Measurements from ENCODE around the gene PNPLA3.
A peak's percentile ranks its signal among the peaks of the same experiment; 100 is the strongest.

Gene PNPLA3

GRCh38 chr22:43921370-43921769 lies 2.2 kb upstream of the PNPLA3 start:
- in situ Hi-C loops (cut with HindIII; ENCODE audit: low sequenced_read_pairs), result no loop called here
- no peak overlapping the region for H3K4me3 ChIP-seq (ENCODE audit: low read depth, low read length)
- no peak for TF ChIP-seq CTCF (IDR thresholded peaks at IDR 0.05; ENCODE audit: low read depth, low read length)
- DNase-seq (ENCODE audit: low read depth, low spot score), result peak; percentile 70

GRCh38 chr22:43922123-43922522 lies 1.5 kb upstream of the PNPLA3 start:
- H3K4me3 ChIP-seq (ENCODE audit: low read depth, low read length), result no peak overlapping the region
- in situ Hi-C loops (cut with HindIII; ENCODE audit: low sequenced_read_pairs), result no loop called here
- DNase-seq (ENCODE audit: low read depth, low spot score), result no peak
- TF ChIP-seq CTCF (IDR thresholded peaks at IDR 0.05; ENCODE audit: low read depth, low read length), result peak; percentile 29

GRCh38 chr22:43923191-43923590 lies 414 bp upstream of the PNPLA3 start:
- H3K4me3 ChIP-seq (ENCODE audit: low read depth, low read length), result peak overlapping the region; percentile 39
- in situ Hi-C loops (cut with HindIII; ENCODE audit: low sequenced_read_pairs), result no loop called here
- no peak for TF ChIP-seq CTCF (IDR thresholded peaks at IDR 0.05; ENCODE audit: low read depth, low read length)
- peak; percentile 48 for DNase-seq (ENCODE audit: low read depth, low spot score)

- no peak for DNase-seq (ENCODE audit: low read depth, low spot score)
- in situ Hi-C loops (cut with HindIII; ENCODE audit: low sequenced_read_pairs), result no loop called here
- TF ChIP-seq CTCF (IDR thresholded peaks at IDR 0.05; ENCODE audit: low read depth, low read length), result no peak
- peak overlapping the region; percentile 66 for H3K4me3 ChIP-seq (ENCODE audit: low read depth, low read length)
Measured at GRCh38 chr22:43924877-43925276, 1.3 kb downstream of the PNPLA3 start.

GRCh38 chr22:43925433-43926348 lies 2.1 kb downstream of the PNPLA3 start:
- DNase-seq (ENCODE audit: low read depth, low spot score), result no peak
- no peak for TF ChIP-seq CTCF (IDR thresholded peaks at IDR 0.05; ENCODE audit: low read depth, low read length)
- in situ Hi-C loops (cut with HindIII; ENCODE audit: low sequenced_read_pairs), result no loop called here
- H3K4me3 ChIP-seq (ENCODE audit: low read depth, low read length), result peak overlapping the region; percentile 66

GRCh38 chr22:43926349-43926710 lies 2.7 kb downstream of the PNPLA3 start:
- in situ Hi-C loops (cut with HindIII; ENCODE audit: low sequenced_read_pairs), result no loop called here
- DNase-seq (ENCODE audit: low read depth, low spot score), result no peak
- H3K4me3 ChIP-seq (ENCODE audit: low read depth, low read length), result no peak overlapping the region

More at GRCh38 chr22:43926349-43926710, 2.7 kb downstream of the PNPLA3 start:
- no peak for TF ChIP-seq CTCF (IDR thresholded peaks at IDR 0.05; ENCODE audit: low read depth, low read length)
